ENCODE measurements around the gene ITFG1.
"Not testable (repeated sequence)": the region's sequence is repeated elsewhere in the genome, so short reads cannot be mapped to it uniquely, and the experiment has no call there.

The ITFG1 gene

GRCh38 chr16:47229053-47230050 lies 231.5 kb downstream of the ITFG1 start:
- no peak for DNase-seq

GRCh38 chr16:47228241-47228640 lies 232.6 kb downstream of the ITFG1 start:
- DNase-seq, result no peak

- no peak for DNase-seq
These were observed 247.0 kb downstream of the ITFG1 start for GRCh38 chr16:47213761-47214440.

GRCh38 chr16:47211218-47211617 lies 249.6 kb downstream of the ITFG1 start:
- DNase-seq, result no peak

GRCh38 chr16:47204736-47205504 lies 255.9 kb downstream of the ITFG1 start:
- DNase-seq, result peak in 2 of 3 experiments; percentile 1 to 45

GRCh38 chr16:47203433-47203832 lies 257.4 kb downstream of the ITFG1 start:
- DNase-seq, result peak; percentile 7 to 95 (median 82)

GRCh38 chr16:47198180-47198575 lies 262.7 kb downstream of the ITFG1 start:
- no peak for DNase-seq

GRCh38 chr16:47197536-47198179 lies 263.2 kb downstream of the ITFG1 start:
- no peak for DNase-seq

- DNase-seq, result peak in 2 of 3 experiments; percentile 1 to 21
These were observed 264.4 kb downstream of the ITFG1 start for GRCh38 chr16:47196457-47196856.

- no peak for DNase-seq
These were observed 278.5 kb downstream of the ITFG1 start for GRCh38 chr16:47182318-47182717.

- not testable (repeated sequence) for DNase-seq
These were observed 279.8 kb downstream of the ITFG1 start for GRCh38 chr16:47181066-47181465.

- DNase-seq, result no peak
These were observed 280.8 kb downstream of the ITFG1 start for GRCh38 chr16:47180073-47180472.

- no peak for DNase-seq
These were observed 285.7 kb downstream of the ITFG1 start for GRCh38 chr16:47175152-47175551.

- no peak for DNase-seq
These were observed 298.0 kb downstream of the ITFG1 start for GRCh38 chr16:47162670-47163420.

GRCh38 chr16:47161464-47161863 lies 299.4 kb downstream of the ITFG1 start:
- no peak for DNase-seq

GRCh38 chr16:47160422-47160821 lies 300.4 kb downstream of the ITFG1 start:
- no peak for DNase-seq

GRCh38 chr16:47158992-47159391 lies 301.9 kb downstream of the ITFG1 start:
- no peak for DNase-seq

- DNase-seq, result no peak
These were observed 304.1 kb downstream of the ITFG1 start for GRCh38 chr16:47156680-47157215.

- DNase-seq, result not testable (repeated sequence)
These were observed 308.4 kb downstream of the ITFG1 start for GRCh38 chr16:47152501-47152900.

GRCh38 chr16:47150067-47150466 lies 310.8 kb downstream of the ITFG1 start:
- DNase-seq, result no peak

- no peak for DNase-seq
These were observed 316.3 kb downstream of the ITFG1 start for GRCh38 chr16:47144559-47144877.
